Fibroblast of skin of right biceps (primary cell): ENCODE data around the gene FGR.
A peak's percentile ranks its signal among the peaks of the same experiment; 100 is the strongest.

ENCODE experiments used
- DNase-seq: peaks from one replicate; pipeline ENCODE4 v3.0.0-alpha.2; 2013

FGR gene

GRCh38 chr1:27615346-27616192 lies 19.4 kb downstream of the FGR start:
- DNase-seq = no peak

- DNase-seq = no peak
Measured at GRCh38 chr1:27614625-27615344, 20.2 kb downstream of the FGR start.

GRCh38 chr1:27614043-27614624 lies 20.9 kb downstream of the FGR start:
- DNase-seq = no peak

DNA sequence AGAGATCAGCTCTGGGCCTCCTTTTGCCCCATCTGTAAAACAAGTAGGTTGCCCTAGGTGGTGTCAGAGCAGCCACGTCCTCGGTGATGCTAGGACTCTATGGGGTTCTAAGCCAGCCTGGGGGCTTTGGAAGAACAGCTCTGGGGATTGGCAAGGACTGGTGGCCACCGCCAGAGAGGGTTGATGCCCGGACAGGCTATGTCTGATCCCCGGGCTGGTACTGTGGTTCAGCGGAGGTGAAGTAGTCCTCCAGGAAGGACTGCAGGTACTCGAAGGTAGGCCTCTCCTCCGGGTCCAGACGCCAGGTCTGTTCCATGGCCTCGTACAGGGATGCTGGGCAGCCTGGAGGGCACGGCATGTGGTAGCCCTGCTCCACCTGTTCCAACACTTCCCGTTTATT lies 22.3 kb downstream of the FGR start:
- DNase-seq = no peak

GRCh38 chr1:27611450-27611849 lies 23.5 kb downstream of the FGR start:
- no peak for DNase-seq

- DNase-seq = no peak
Measured at GRCh38 chr1:27609618-27610240, 25.3 kb downstream of the FGR start.

DNA sequence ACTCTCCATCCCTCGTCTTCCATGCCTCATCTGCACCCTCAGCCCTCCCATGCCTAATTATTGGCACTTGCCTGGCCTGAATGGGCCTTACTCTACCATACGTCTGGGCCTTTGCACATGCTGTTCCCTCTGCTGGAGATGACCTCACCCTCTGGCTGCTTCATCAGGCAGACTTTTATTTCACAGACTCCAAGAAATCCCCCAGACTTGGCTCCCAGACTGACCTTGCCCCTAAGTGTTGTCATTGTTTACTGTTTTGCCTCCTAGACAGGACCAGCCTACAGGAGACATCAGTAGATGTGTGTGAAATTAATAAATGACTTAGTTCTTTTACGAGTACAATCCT lies 25.8 kb downstream of the FGR start:
- no peak for DNase-seq

- DNase-seq = peak; percentile 40
Measured at GRCh38 chr1:27607239-27607804, 27.7 kb downstream of the FGR start.

DNA sequence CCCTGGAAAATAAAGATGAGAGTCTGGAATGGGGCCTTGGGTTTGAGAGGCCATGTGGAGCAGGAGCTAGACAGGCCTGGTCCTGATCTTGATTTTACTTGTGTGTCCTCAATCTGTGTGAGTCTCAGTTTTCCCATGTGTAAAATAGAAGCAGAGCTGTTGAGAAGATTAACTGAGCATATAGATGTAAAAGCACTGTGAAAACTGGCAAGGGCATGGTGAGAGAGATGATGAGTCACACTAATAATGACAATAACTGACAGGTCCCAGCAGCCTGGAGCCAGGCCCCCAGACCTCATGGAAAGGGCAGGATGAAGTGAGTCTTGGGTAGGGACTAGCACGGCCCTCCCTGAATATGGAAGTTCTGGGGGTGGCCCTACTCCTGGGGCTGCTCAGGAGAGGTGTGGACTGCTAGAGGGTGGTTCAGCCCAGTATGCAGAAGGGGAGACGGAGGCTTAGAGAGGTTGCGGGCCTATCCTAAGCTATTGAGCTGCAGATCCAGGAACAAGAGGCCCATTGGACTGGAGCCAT lies 28.2 kb downstream of the FGR start:
- DNase-seq = peak; percentile 51

DNA sequence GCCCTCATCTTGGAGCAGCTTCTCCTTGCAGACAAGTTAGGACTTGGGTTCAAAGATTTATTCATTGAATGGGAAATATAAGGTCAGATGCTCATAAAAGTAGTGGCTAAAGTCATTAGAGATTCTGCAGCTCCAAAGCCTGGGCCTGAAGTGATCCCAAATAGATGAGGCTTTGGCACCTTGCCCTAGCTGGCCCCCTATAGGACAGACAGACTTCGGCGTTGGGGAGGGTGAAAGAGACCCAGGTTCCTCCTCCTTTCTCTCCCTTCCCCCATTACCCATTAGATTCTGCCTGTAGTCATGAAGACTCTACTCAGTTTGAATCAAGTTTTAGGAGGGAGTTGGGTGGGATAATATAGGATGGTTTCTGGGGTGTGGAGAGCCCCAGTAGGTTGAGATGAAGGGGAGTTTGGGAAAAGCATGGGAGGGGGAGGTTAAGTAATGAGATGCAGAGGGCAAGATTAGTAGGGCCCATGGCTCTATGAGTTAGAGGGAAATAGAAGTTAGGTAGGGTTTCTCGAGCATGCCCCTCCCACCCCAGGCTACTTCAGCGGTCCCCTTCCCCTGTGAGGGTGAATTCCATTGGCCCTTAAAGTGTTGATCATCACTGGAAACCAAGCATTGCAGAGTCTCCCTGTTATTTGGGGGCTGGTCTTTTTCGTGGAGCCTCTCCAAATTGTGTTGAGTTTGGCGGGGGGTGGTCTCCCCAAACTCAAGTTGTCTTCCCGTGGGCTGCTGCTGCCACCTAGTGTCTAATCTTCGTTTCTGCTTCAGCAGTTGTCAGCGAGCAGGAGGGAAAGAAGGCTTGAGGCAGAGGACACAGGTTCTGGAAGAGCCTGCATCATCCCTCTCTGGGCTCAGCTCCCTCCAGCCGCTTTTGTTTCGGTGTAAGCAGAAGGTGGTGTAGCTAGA lies 28.9 kb downstream of the FGR start:
- DNase-seq = peak; percentile 68

- no peak for DNase-seq
Measured at GRCh38 chr1:27605300-27605766, 29.7 kb downstream of the FGR start.

GRCh38 chr1:27604579-27605299 lies 30.2 kb downstream of the FGR start:
- DNase-seq = no peak

- peak; percentile 92 for DNase-seq
Measured at GRCh38 chr1:27603681-27604578, 31.1 kb downstream of the FGR start, which contains the start of gene AHDC1. AHDC1 (minus strand) TSS chr1:27604144; CDS start chr1:27552115, 52,029 bp downstream.

DNA sequence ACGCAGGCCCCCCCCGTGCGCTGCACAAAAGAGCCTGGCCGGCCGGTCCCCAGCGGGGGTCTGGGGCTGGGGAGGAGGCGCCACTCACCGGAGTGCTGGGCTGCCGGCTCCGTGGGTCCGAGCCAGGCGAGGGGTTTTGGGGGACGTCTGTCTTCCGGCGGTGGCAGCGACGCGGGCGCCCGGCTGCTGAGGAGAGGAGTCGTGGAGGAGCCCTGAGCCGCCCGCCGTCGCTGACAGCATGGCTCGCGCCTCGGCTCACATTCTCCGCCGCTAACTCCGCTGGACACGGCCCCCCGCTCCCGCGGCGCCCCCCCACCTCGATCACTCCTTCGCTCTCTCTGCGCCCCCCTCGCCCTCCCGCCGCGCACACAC lies 31.7 kb downstream of the FGR start:
- no peak for DNase-seq

DNA sequence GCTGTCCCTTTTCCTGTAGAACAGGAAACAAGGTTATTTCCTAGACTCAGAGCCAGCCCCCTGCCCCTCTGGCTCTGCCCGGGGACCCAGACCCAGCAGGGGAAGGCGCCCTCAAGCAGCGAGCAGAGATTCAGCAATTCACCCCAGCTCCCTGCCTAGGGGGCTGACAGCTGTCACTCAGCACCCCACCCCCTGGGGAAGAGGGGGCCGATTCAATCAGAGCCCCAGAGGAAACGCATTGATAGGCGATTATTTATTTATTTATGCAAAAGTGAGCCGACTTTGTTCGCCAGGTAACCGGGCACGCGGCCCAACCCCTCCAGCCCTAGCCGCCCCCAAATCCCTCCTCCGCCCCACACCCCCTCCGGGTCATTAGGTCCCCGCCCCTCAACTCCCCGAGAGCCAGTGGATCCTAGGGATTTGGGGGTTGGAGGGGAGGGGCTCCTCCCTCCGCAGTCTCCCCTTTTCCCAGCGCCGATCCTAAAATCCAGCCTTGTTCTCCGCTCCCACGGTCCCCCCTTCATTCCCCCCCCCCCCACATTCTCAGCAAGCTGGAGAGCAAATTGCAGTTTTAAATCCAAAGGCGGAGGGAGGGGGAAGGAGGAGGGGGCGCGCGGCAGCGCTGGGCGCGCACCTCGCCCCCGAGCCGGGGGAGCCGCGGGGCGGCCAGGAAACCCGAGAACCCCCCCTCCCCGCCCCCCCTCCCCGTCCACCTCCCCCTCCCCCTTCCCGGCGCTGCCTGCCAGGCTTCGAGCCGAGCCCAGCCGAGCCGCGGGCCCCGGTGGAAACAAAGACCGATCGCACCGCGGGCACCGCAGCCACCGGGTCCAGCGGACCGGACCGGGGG lies 32.3 kb downstream of the FGR start:
- peak; percentile 48 for DNase-seq

GRCh38 chr1:27601771-27602461 lies 33.1 kb downstream of the FGR start:
- DNase-seq = no peak

GRCh38 chr1:27601321-27601770 lies 33.6 kb downstream of the FGR start:
- no peak for DNase-seq
